NCI-H2171 treated with DMSO at 0.1 percent for 48 hours (cell line): ENCODE results near the gene EZR.
A peak's percentile ranks its signal among the peaks of the same experiment; 100 is the strongest.

Source experiments
- DNase-seq: peaks from one replicate; lab custom pipeline; 2025; lab: John Stamatoyannopoulos, UW

The EZR gene

GRCh38 chr6:158776737-158777136 lies 42.4 kb downstream of the EZR start:
- DNase-seq = no peak

- no peak for DNase-seq
Observed at GRCh38 chr6:158775832-158776231, 43.3 kb downstream of the EZR start.

GRCh38 chr6:158774717-158775449 lies 44.3 kb downstream of the EZR start:
- no peak for DNase-seq

- no peak for DNase-seq
Observed at GRCh38 chr6:158773581-158774449, 45.4 kb downstream of the EZR start.

GRCh38 chr6:158772851-158773371 lies 46.3 kb downstream of the EZR start:
- DNase-seq = no peak

GRCh38 chr6:158772172-158772571 lies 47.0 kb downstream of the EZR start:
- DNase-seq = no peak

GRCh38 chr6:158771399-158772152 lies 47.6 kb downstream of the EZR start:
- DNase-seq = no peak

- no peak for DNase-seq
Observed at GRCh38 chr6:158770533-158771330, 48.4 kb downstream of the EZR start.

GRCh38 chr6:158769771-158770432 lies 49.3 kb downstream of the EZR start:
- peak; percentile 92 for DNase-seq

GRCh38 chr6:158769234-158769770 lies 49.9 kb downstream of the EZR start:
- DNase-seq = peak; percentile 98

- DNase-seq = no peak
Observed at GRCh38 chr6:158768436-158768835, 50.7 kb downstream of the EZR start.

GRCh38 chr6:158767709-158768108 lies 51.5 kb downstream of the EZR start:
- DNase-seq = no peak

GRCh38 chr6:158766621-158767455 lies 52.3 kb downstream of the EZR start:
- DNase-seq = peak; percentile 72

- DNase-seq = peak; percentile 71
Observed at GRCh38 chr6:158765499-158766068, 53.6 kb downstream of the EZR start.

GRCh38 chr6:158764926-158765325 lies 54.2 kb downstream of the EZR start:
- DNase-seq = no peak

- no peak for DNase-seq
Observed at GRCh38 chr6:158764183-158764849, 54.9 kb downstream of the EZR start.

GRCh38 chr6:158763434-158764182 lies 55.6 kb downstream of the EZR start:
- DNase-seq = no peak
